ENCODE data around the gene DDX41.

DNA sequence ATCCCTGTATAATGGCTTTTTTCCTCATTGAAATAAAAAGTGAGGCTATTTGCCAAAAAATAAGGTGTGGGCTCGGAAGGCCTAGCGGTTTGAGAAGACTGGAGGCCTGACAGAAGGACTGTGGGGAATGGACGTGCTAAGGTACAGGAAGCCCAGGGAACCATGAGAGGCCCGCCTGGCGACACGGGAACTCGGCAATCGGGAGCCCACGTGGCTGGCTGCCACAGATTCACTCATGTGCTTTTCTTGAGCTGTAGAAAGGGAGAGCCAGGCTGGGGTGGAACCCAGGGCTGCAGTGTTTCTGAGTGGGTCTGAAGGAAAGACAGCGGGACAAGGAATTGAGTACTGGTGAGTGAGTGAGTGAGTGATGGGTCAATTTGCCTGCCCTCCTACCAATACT lies 11.9 kb upstream of the DDX41 start:
- TF ChIP-seq, protein P1, sequence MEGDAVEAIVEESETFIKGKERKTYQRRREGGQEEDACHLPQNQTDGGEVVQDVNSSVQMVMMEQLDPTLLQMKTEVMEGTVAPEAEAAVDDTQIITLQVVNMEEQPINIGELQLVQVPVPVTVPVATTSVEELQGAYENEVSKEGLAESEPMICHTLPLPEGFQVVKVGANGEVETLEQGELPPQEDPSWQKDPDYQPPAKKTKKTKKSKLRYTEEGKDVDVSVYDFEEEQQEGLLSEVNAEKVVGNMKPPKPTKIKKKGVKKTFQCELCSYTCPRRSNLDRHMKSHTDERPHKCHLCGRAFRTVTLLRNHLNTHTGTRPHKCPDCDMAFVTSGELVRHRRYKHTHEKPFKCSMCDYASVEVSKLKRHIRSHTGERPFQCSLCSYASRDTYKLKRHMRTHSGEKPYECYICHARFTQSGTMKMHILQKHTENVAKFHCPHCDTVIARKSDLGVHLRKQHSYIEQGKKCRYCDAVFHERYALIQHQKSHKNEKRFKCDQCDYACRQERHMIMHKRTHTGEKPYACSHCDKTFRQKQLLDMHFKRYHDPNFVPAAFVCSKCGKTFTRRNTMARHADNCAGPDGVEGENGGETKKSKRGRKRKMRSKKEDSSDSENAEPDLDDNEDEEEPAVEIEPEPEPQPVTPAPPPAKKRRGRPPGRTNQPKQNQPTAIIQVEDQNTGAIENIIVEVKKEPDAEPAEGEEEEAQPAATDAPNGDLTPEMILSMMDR (IDR thresholded peaks at IDR 0.05; ENCODE audit: borderline replicate concordance, extremely low read depth, low read length, poor library complexity, severe bottlenecking) = no peak
- no peak for TF ChIP-seq EZH2 (IDR thresholded peaks at IDR 0.05; ENCODE audit: borderline replicate concordance, low read depth, low read length, severe bottlenecking)

Data from DND-41 (cell line).